Measurements from ENCODE around the gene NELL1. TPM values are rescaled to one million over a fixed set of nuclear protein-coding genes. Genes with fewer than 3 reads are reported as not detected.

Gene NELL1
- total and polyA plus RNA-seq, 2 donors (not counting 3 experiments of a cell fraction or from before 2014, with no cell fraction given), result not detected

DNA sequence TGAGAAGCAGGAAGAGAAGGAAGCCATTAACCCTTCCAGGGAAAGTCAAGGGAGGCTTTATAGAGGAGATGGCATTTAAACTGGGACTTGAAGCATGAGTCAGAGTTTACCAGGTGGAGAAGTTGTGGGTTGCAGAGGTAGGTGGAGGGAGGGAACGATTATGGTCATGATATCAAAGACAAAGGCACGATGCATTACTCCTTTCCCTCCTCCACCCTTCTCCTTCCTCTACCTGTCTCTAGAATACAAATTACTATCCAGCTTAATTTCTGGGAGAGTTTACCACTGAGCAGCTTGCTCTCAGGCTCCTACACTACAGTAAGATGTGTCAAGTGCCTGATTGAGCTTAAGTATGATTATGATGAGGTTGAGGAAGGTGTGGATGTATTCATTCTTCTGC is 151.7 kb downstream of the NELL1 start:
- Histone ChIP-seq H3K9ac (replicated peaks; ENCODE audit: extremely low read depth, insufficient read depth, low read length) (no peak overlapping the region), H3K9me3 (replicated peaks; ENCODE audit: control insufficient read depth, insufficient read depth, low read length) (peaks cover 6% of the 10 kb centered on the region), H3K27ac (ENCODE audit: insufficient read depth, low read depth, low read length) (no peak overlapping the region), H3K79me2 (ENCODE audit: control insufficient read depth, insufficient read depth, low read length) (no peaks in the 10 kb centered on the region), H3K9me1 (replicated peaks; ENCODE audit: control insufficient read depth, extremely low read depth, insufficient read depth, low read length) (no peaks in the 10 kb centered on the region), H3K27me3 (ENCODE audit: control insufficient read depth in 2 of 2, insufficient read depth in 2 of 2, low read length in 2 of 2) (no peaks in the 10 kb centered on the region), H4K20me1 (replicated peaks; ENCODE audit: control insufficient read depth, extremely low read depth, insufficient read depth, low read length) (no peaks in the 10 kb centered on the region), H3K36me3 (ENCODE audit: control insufficient read depth in 2 of 2, extremely low read depth in 1 of 2, insufficient read depth in 2 of 2, low read length in 2 of 2) (no peaks in the 10 kb centered on the region), H2AFZ (ENCODE audit: low read depth, low read length) (no peak overlapping the region), H3K4me2 (ENCODE audit: insufficient read depth, low read length) (no peak overlapping the region), H3K4me3 (replicated peaks in 1 of 3; ENCODE audit: insufficient read depth in 1 of 3, low read depth in 1 of 3, low read length in 3 of 3) (no peak overlapping the region), H3K4me1 (ENCODE audit: control insufficient read depth, extremely low read depth, insufficient read depth, low read length) (no peaks in the 10 kb centered on the region)
- intact Hi-C loops (cut with micrococcal nuclease), result no loop called here
- no peak for TF ChIP-seq MYC (IDR thresholded peaks at IDR 0.05; ENCODE audit: low read depth, low read length)
- TF ChIP-seq, protein P1, sequence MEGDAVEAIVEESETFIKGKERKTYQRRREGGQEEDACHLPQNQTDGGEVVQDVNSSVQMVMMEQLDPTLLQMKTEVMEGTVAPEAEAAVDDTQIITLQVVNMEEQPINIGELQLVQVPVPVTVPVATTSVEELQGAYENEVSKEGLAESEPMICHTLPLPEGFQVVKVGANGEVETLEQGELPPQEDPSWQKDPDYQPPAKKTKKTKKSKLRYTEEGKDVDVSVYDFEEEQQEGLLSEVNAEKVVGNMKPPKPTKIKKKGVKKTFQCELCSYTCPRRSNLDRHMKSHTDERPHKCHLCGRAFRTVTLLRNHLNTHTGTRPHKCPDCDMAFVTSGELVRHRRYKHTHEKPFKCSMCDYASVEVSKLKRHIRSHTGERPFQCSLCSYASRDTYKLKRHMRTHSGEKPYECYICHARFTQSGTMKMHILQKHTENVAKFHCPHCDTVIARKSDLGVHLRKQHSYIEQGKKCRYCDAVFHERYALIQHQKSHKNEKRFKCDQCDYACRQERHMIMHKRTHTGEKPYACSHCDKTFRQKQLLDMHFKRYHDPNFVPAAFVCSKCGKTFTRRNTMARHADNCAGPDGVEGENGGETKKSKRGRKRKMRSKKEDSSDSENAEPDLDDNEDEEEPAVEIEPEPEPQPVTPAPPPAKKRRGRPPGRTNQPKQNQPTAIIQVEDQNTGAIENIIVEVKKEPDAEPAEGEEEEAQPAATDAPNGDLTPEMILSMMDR (IDR thresholded peaks at IDR 0.05; ENCODE audit: extremely low read depth in 1 of 2, insufficient read depth in 1 of 2, low read depth in 1 of 2, low read length in 2 of 2), result no peak
- TF ChIP-seq POLR2A (IDR thresholded peaks at IDR 0.05; ENCODE audit: low read depth, low read length), result no peak
- no peak for TF ChIP-seq EZH2 (IDR thresholded peaks at IDR 0.05; ENCODE audit: borderline replicate concordance, low read depth, low read length, severe bottlenecking)
- TF ChIP-seq FOS (IDR thresholded peaks at IDR 0.05; ENCODE audit: borderline replicate concordance, insufficient read depth, low read length), result no peak
- ChIA-PET CTCF (no interaction called here), POLR2A (no interaction called here)
- FAIRE-seq, result no peak
- BruUV-seq (replicated peaks), result no TSS peak
- dilution Hi-C loops (cut with MboI; ENCODE audit: extremely low pct_ligation_motif_present, low sequenced_read_pairs), result no loop called here
- no peak for DNase-seq (ENCODE audit: low read depth, low spot score)

DNA sequence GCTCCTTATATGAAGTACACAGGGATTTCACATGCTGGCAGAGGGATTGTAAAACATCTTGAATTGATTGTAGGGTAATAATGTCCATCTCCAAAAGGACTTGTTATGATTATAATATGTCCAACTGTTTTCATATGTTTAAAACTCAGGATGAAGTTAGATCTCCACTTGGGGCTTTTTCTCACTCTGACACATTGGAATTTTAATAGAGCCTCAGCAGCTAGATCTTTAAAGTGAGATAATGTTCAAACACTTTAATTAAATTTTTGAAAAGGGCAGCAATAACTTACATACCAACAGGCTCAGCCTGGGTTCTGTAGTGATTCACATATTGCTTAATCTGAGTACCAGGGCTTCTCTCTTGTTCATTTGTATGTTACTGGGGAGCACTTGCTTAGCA is 152.1 kb downstream of the NELL1 start:
- Histone ChIP-seq H3K4me3 (replicated peaks in 1 of 3; ENCODE audit: insufficient read depth in 1 of 3, low read depth in 1 of 3, low read length in 3 of 3) (no peak overlapping the region), H3K4me2 (ENCODE audit: insufficient read depth, low read length) (no peak overlapping the region), H3K4me1 (ENCODE audit: control insufficient read depth, extremely low read depth, insufficient read depth, low read length) (no peaks in the 10 kb centered on the region), H4K20me1 (replicated peaks; ENCODE audit: control insufficient read depth, extremely low read depth, insufficient read depth, low read length) (no peaks in the 10 kb centered on the region), H3K79me2 (ENCODE audit: control insufficient read depth, insufficient read depth, low read length) (no peaks in the 10 kb centered on the region), H3K27ac (ENCODE audit: insufficient read depth, low read depth, low read length) (no peak overlapping the region), H3K9ac (replicated peaks; ENCODE audit: extremely low read depth, insufficient read depth, low read length) (no peak overlapping the region), H2AFZ (ENCODE audit: low read depth, low read length) (no peak overlapping the region), H3K9me1 (replicated peaks; ENCODE audit: control insufficient read depth, extremely low read depth, insufficient read depth, low read length) (no peaks in the 10 kb centered on the region), H3K36me3 (ENCODE audit: control insufficient read depth in 2 of 2, extremely low read depth in 1 of 2, insufficient read depth in 2 of 2, low read length in 2 of 2) (no peaks in the 10 kb centered on the region), H3K9me3 (replicated peaks; ENCODE audit: control insufficient read depth, insufficient read depth, low read length) (peaks cover 8% of the 10 kb centered on the region), H3K27me3 (ENCODE audit: control insufficient read depth in 2 of 2, insufficient read depth in 2 of 2, low read length in 2 of 2) (no peaks in the 10 kb centered on the region)
- intact Hi-C loops (cut with micrococcal nuclease) (no loop called here), dilution Hi-C loops (cut with MboI; ENCODE audit: extremely low pct_ligation_motif_present, low sequenced_read_pairs) (no loop called here)
- CTCF ChIA-PET, result no interaction called here
- no peak for TF ChIP-seq JUN (IDR thresholded peaks at IDR 0.05; ENCODE audit: borderline replicate concordance, insufficient read depth, insufficient read length, low read depth)
- TF ChIP-seq, protein P1 (IDR thresholded peaks at IDR 0.05; ENCODE audit: extremely low read depth in 1 of 2, insufficient read depth in 1 of 2, low read depth in 1 of 2, low read length in 2 of 2), result no peak
- no peak for TF ChIP-seq MYC (IDR thresholded peaks at IDR 0.05; ENCODE audit: low read depth, low read length)
- no peak for TF ChIP-seq POLR2A (IDR thresholded peaks at IDR 0.05; ENCODE audit: low read depth, low read length)
- TF ChIP-seq EZH2 (IDR thresholded peaks at IDR 0.05; ENCODE audit: borderline replicate concordance, low read depth, low read length, severe bottlenecking), result no peak
- TF ChIP-seq POLR2AphosphoS5 (IDR thresholded peaks at IDR 0.05; ENCODE audit: insufficient read depth, low read depth, low read length), result no peak
- no peak for TF ChIP-seq FOS (IDR thresholded peaks at IDR 0.05; ENCODE audit: borderline replicate concordance, insufficient read depth, low read length)
- no peak for TF ChIP-seq GATA2 (IDR thresholded peaks at IDR 0.05; ENCODE audit: insufficient read depth, insufficient read length, low read depth, low read length)
- TF ChIP-seq, protein P2, sequence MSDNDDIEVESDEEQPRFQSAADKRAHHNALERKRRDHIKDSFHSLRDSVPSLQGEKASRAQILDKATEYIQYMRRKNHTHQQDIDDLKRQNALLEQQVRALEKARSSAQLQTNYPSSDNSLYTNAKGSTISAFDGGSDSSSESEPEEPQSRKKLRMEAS (IDR thresholded peaks at IDR 0.05; ENCODE audit: insufficient read depth, insufficient read length), result no peak
- no peak for DNase-seq (ENCODE audit: low read depth, low spot score)
- BruUV-seq (replicated peaks), result no TSS peak
- FAIRE-seq, result no peak
- POLR2A ChIA-PET, result no interaction called here

Measured in endothelial cell of umbilical vein (primary cell).